GM23248 (cell line): ENCODE results near the gene ATIC. TPM values are rescaled to one million over a fixed set of nuclear protein-coding genes. Genes with fewer than 3 reads are reported as not detected.

ENCODE experiments used
- DNase-seq: peaks from one replicate; pipeline ENCODE4 v3.0.0-alpha.2; 2015
- H2AFZ ChIP-seq: fragments of 200-600 bp; sonication (generic); 2 replicates; pipeline ENCODE4 v1.6.1; 2016; ENCODE audit warnings: antibody characterized with exemption
- H3F3A ChIP-seq: fragments of 200-600 bp; sonication (generic); 2 replicates; pipeline ENCODE4 v1.6.1; 2016; ENCODE audit warnings: mild to moderate bottlenecking, antibody characterized with exemption, mixed run types; ENCODE audit not compliant: insufficient read depth
- H3K27ac ChIP-seq: fragments of 200-600 bp; sonication (generic); 2 replicates; pipeline ENCODE4 v1.5.1; 2016; ENCODE audit warnings: mild to moderate bottlenecking
- H3K27me3 ChIP-seq: fragments of 200-600 bp; sonication (generic); replicated peaks from 2 replicates; pipeline ENCODE4 v1.6.1; 2016; ENCODE audit warnings: mild to moderate bottlenecking; ENCODE audit not compliant: insufficient read depth
- H3K36me3 ChIP-seq: fragments of 200-600 bp; sonication (generic); 2 replicates; pipeline ENCODE4 v1.6.1; 2016; ENCODE audit warnings: low read depth, mild to moderate bottlenecking
- H3K4me1 ChIP-seq: fragments of 200-600 bp; sonication (generic); 2 replicates; pipeline ENCODE4 v1.6.1; 2016; ENCODE audit warnings: mild to moderate bottlenecking; ENCODE audit not compliant: insufficient read depth
- H3K4me2 ChIP-seq: fragments of 200-600 bp; sonication (generic); one replicate; pipeline ENCODE4 v1.6.1; 2016; ENCODE audit warnings: mild to moderate bottlenecking; ENCODE audit not compliant: unreplicated experiment
- H3K4me3 ChIP-seq: fragments of 200-600 bp; sonication (generic); 2 replicates; pipeline ENCODE4 v1.5.1; 2016; ENCODE audit warnings: mild to moderate bottlenecking
- H3K79me2 ChIP-seq: fragments of 200-600 bp; sonication (generic); 2 replicates; pipeline ENCODE4 v1.6.1; 2016; ENCODE audit warnings: mild to moderate bottlenecking; ENCODE audit not compliant: insufficient read depth
- H3K9ac ChIP-seq: fragments of 200-600 bp; sonication (generic); 2 replicates; pipeline ENCODE4 v1.6.1; 2016; ENCODE audit warnings: mild to moderate bottlenecking
- H3K9me2 ChIP-seq: fragments of 200-600 bp; sonication (generic); 2 replicates; pipeline ENCODE4 v1.6.1; 2016; ENCODE audit warnings: mixed run types, mild to moderate bottlenecking, moderate library complexity; ENCODE audit not compliant: insufficient read depth
- H3K9me3 ChIP-seq: fragments of 200-600 bp; sonication (generic); one replicate; pipeline ENCODE4 v1.6.1; 2017; ENCODE audit warnings: low read depth
- H4K20me1 ChIP-seq: fragments of 200-600 bp; sonication (generic); 2 replicates; pipeline ENCODE4 v1.6.0; 2016; ENCODE audit not compliant: insufficient read depth
- EZH2 ChIP-seq: fragments of 200-600 bp; sonication (generic); IDR thresholded peaks from 2 replicates; pipeline ENCODE4 v1.6.1; 2018; ENCODE audit warnings: antibody characterized with exemption, mild to moderate bottlenecking; ENCODE audit not compliant: insufficient read depth, poor library complexity, severe bottlenecking
- EZH2phosphoT487 ChIP-seq: fragments of 200-600 bp; sonication (generic); IDR thresholded peaks from 2 replicates; pipeline ENCODE4 v1.6.1; 2018; ENCODE audit warnings: antibody characterized with exemption, moderate library complexity, mild to moderate bottlenecking, low read depth; ENCODE audit not compliant: insufficient read depth
- WGBS, 2 experiments: methylation state at CpG; one replicate each; pipeline ENCODE4 v1.1.6; 2015 to 2017; ENCODE audit warnings: low lambda C conversion rate in 2 of 2, low coverage in 1 of 2; ENCODE audit errors: missing lambda C conversion rate in 2 of 2; 5-methylcytosine and 5-hydroxymethylcytosine counted together
- in situ Hi-C: fragments of 300-500 bp; cut with MboI; formaldehyde crosslinking; loops from 2 replicates; pipeline ENCODE4 v1.15.0; 2020
- polyA plus RNA-seq: library from polyadenylated mRNA; unstranded; fragments of >200 nt; fragmentation: Nextera tagmentation; extraction: Ambion mirVana; gene quantifications from 2 replicates; pipeline ENCODE4 v1.2.1, GENCODE V29; 2016
- total RNA-seq: library from RNA; depleted of rRNA; stranded (reverse); fragments of >200 nt; shearing (Covaris generic); gene quantifications from 2 replicates; pipeline ENCODE4 v1.2.3, GENCODE V29; 2014

ATIC gene
- total and polyA plus RNA-seq, 2 experiments from 2014 or later = 9.4 to 68.7 TPM

DNA sequence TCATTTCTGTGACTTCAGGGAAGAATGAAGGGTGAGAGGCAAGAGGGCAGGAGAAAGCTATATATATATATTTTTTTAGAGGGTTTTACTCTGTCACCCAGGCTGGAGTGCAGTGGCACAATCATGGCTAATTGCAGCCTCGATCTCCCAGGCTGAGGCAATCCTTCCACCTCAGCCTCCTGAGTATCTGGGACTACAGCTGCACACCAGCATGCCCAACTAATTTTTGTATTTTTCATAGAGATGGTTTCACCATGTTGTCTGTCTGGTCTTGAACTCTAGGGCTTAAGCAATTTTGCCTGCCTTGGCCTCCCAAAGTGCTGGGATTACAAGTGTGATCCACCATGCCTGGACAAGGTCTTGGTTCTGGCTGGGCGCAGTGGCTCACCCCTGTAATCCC is 3.4 kb downstream of the ATIC start:
- H3K9me3 ChIP-seq = no peaks in the 10 kb centered on the region
- H3K9ac ChIP-seq = no peak overlapping the region
- TF ChIP-seq EZH2phosphoT487 (no peak), EZH2 (no peak)
- no peak for DNase-seq
- in situ Hi-C loops = no loop called here
- no peak overlapping the region for H3K4me2 ChIP-seq
- WGBS, 2 experiments = 98 to 100% methylated on average over 2 of the region's 2 CpGs
- no peak overlapping the region for H3K27ac ChIP-seq
- H3K9me2 ChIP-seq = no peaks in the 10 kb centered on the region
- H3K36me3 ChIP-seq = peaks cover 35% of the 10 kb centered on the region
- no peaks in the 10 kb centered on the region for H4K20me1 ChIP-seq
- peaks cover 9% of the 10 kb centered on the region for H3K4me1 ChIP-seq
- H3K27me3 ChIP-seq = no peaks in the 10 kb centered on the region
- peaks cover 9% of the 10 kb centered on the region; the same call in 1 of the 2 replicates for H3F3A ChIP-seq
- H3K4me3 ChIP-seq = no peak overlapping the region
- H3K79me2 ChIP-seq = peaks cover 61% of the 10 kb centered on the region
- no peak overlapping the region for H2AFZ ChIP-seq

DNA sequence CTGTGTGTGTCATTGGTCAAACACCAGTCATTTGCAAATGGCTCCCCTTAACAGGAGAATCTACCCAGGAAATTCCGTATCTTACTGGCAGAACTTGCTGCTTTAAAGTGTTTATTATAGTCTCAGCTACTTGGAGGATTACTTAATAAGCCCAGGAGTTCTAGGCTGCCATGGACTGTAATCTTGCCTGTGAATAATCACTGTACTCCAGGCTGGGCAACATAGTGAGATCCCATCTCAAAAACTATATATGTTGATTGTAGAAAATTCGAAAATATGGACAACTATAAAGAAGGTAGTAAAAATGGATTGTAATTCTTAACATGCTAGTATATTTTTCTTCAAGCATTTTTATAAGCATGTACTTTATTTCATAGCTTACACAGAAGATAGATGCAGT is 4.5 kb downstream of the ATIC start:
- Histone ChIP-seq H3K4me1 (peaks cover 9% of the 10 kb centered on the region), H3K27ac (no peak overlapping the region), H4K20me1 (no peaks in the 10 kb centered on the region), H2AFZ (no peak overlapping the region), H3K27me3 (no peaks in the 10 kb centered on the region), H3K36me3 (peaks cover 43% of the 10 kb centered on the region), H3K4me2 (no peak overlapping the region), H3F3A (peaks cover 9% of the 10 kb centered on the region; the same call in 1 of the 2 replicates), H3K9me3 (no peaks in the 10 kb centered on the region), H3K9ac (no peak overlapping the region), H3K79me2 (peaks cover 64% of the 10 kb centered on the region), H3K4me3 (no peak overlapping the region), H3K9me2 (no peaks in the 10 kb centered on the region)
- DNase-seq = no peak
- TF ChIP-seq EZH2phosphoT487 = no peak
- no peak for TF ChIP-seq EZH2
- in situ Hi-C loops = no loop called here
- WGBS, 2 experiments = 99 to 100% methylated on average over 2 of the region's 2 CpGs

DNA sequence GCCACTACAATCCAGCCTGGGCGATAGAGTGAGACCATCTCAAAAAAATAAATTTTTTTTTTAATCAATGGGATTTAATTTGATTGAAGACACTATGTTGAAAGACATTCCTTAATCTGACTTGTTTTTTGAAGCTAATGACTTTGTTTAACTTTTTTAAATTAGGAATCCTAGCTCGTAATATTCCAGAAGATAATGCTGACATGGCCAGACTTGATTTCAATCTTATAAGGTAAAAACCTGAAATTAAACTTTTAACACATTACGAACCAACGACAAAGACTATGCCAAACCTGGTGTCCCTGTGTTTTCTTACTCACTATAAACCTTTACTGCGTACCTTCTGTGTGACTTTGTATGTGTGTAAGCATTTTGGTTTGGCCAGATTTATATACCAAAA is 7.6 kb downstream of the ATIC start:
- WGBS, 2 experiments = 97 to 98% methylated on average over 5 of the region's 5 CpGs
- no peak overlapping the region for H3K4me2 ChIP-seq
- H3K9ac ChIP-seq = no peak overlapping the region
- DNase-seq = no peak
- H3F3A ChIP-seq = peaks cover 13% of the 10 kb centered on the region
- no peaks in the 10 kb centered on the region for H3K27me3 ChIP-seq
- H3K9me3 ChIP-seq = no peaks in the 10 kb centered on the region
- H2AFZ ChIP-seq = no peak overlapping the region
- no peak overlapping the region for H3K4me3 ChIP-seq
- in situ Hi-C loops = no loop called here
- no peak overlapping the region for H3K27ac ChIP-seq
- TF ChIP-seq EZH2phosphoT487 (no peak), EZH2 (no peak)
- H3K9me2 ChIP-seq = no peaks in the 10 kb centered on the region
- peaks cover 72% of the 10 kb centered on the region for H3K79me2 ChIP-seq
- H3K4me1 ChIP-seq = 0 out of 2 replicates have a peak, but pooled peaks cover 4% of the 10 kb centered on the region
- H4K20me1 ChIP-seq = no peaks in the 10 kb centered on the region
- peaks cover 39% of the 10 kb centered on the region for H3K36me3 ChIP-seq

DNA sequence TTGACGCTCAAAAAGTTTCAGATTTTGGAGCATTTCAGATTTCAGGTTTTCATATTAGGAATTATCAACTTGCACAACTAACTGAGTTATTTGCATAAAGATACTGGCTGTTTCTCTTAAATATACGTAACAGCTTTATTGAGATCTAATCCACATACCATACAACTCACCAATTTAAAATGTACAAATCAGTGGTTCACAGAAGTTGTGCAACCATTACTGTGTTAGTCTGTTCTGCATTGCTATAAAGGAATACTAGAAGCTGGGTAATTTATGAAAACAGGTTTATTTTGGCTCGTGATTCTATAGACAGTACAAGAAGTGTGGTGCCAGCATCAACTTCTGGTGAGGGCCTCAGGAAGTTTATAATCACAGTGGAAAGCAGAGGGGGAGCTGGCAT is 8.2 kb downstream of the ATIC start:
- no peak for DNase-seq
- peaks cover 72% of the 10 kb centered on the region for H3K79me2 ChIP-seq
- no peak overlapping the region for H3K9ac ChIP-seq
- WGBS, 2 experiments = 94 to 99% methylated on average over 3 of the region's 3 CpGs
- H4K20me1 ChIP-seq = no peaks in the 10 kb centered on the region
- TF ChIP-seq EZH2phosphoT487 (no peak), EZH2 (no peak)
- in situ Hi-C loops = no loop called here
- 0 out of 2 replicates have a peak, but pooled peaks cover 4% of the 10 kb centered on the region for H3K4me1 ChIP-seq
- H3K27ac ChIP-seq = no peak overlapping the region
- H3K9me2 ChIP-seq = no peaks in the 10 kb centered on the region
- no peak overlapping the region for H2AFZ ChIP-seq
- no peaks in the 10 kb centered on the region for H3K9me3 ChIP-seq
- H3K4me3 ChIP-seq = no peak overlapping the region
- H3F3A ChIP-seq = peaks cover 14% of the 10 kb centered on the region
- H3K27me3 ChIP-seq = no peaks in the 10 kb centered on the region
- H3K4me2 ChIP-seq = no peak overlapping the region
- peaks cover 45% of the 10 kb centered on the region for H3K36me3 ChIP-seq

DNA sequence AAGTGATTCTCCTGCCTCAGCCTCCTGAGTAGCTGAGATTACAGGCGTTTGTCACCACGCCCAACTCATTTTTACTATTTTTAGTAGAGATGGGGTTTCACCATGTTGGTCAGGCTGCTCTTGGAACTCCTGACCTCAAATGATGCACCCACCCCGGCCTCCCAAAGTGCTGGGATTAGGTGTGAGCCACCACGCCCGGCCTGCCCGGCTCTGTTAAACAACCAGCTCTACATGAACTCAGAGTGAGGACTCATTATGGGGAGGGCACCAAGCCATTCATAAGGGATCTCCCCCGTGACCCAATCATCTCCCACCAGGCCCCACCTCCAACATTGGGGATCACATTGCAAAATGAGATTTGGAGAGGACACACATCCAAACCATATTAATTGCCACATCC is 8.8 kb downstream of the ATIC start:
- peaks cover 76% of the 10 kb centered on the region for H3K79me2 ChIP-seq

More for the DNA sequence above, 8.8 kb downstream of the ATIC start:
- 0 out of 2 replicates have a peak, but pooled peaks cover 4% of the 10 kb centered on the region for H3K4me1 ChIP-seq
- H3K27ac ChIP-seq = no peak overlapping the region
- no peaks in the 10 kb centered on the region for H3K9me3 ChIP-seq
- peaks cover 49% of the 10 kb centered on the region for H3K36me3 ChIP-seq
- no peaks in the 10 kb centered on the region for H4K20me1 ChIP-seq
- no peaks in the 10 kb centered on the region for H3K27me3 ChIP-seq
- in situ Hi-C loops = no loop called here
- no peak overlapping the region for H3K9ac ChIP-seq
- no peak overlapping the region for H2AFZ ChIP-seq
- no peak overlapping the region for H3K4me3 ChIP-seq
- no peak for TF ChIP-seq EZH2phosphoT487
- TF ChIP-seq EZH2 = no peak
- H3K9me2 ChIP-seq = no peaks in the 10 kb centered on the region
- H3F3A ChIP-seq = peaks cover 14% of the 10 kb centered on the region
- no peak for DNase-seq
- 89 to 90% methylated on average over 7 of the region's 7 CpGs for WGBS, 2 experiments
- no peak overlapping the region for H3K4me2 ChIP-seq
